GM12872 (cell line): ENCODE measurements around the gene NPAT.

Source experiments
- CTCF ChIP-seq: IDR thresholded peaks from 3 replicates; pipeline ENCODE4 v1.5.1; 2011; ENCODE audit warnings: low read depth, mild to moderate bottlenecking, low read length, moderate library complexity; ENCODE audit not compliant: insufficient read depth

NPAT gene

GRCh38 chr11:108111126-108111525 lies 111.3 kb downstream of the NPAT start:
- TF ChIP-seq CTCF = 0 out of 3 replicates have a peak, but pooled peaks have one; percentile 6
